Smooth muscle cell (in vitro differentiated cells): ENCODE results near the gene GCHFR. TPM values are rescaled to one million over a fixed set of nuclear protein-coding genes. Genes with fewer than 3 reads are reported as not detected.

ENCODE experiments used
- DNase-seq: peaks from one replicate; lab custom pipeline; 2025; ENCODE audit not compliant: unreplicated experiment; lab: John Stamatoyannopoulos, UW
- H2AFZ ChIP-seq: fragments of 200-600 bp; sonication (generic); 2 replicates; pipeline ENCODE4 v1.6.0; 2016; ENCODE audit warnings: antibody characterized with exemption, low read depth, mild to moderate bottlenecking
- H3F3A ChIP-seq: fragments of 200-600 bp; sonication (generic); 2 replicates; pipeline ENCODE4 v1.6.0; 2017; ENCODE audit warnings: antibody characterized with exemption, low read depth
- H3K27ac ChIP-seq: fragments of 200-600 bp; sonication (generic); 2 replicates; pipeline ENCODE4 v1.5.1; 2016; ENCODE audit warnings: low read depth, mild to moderate bottlenecking
- H3K27me3 ChIP-seq: fragments of 200-600 bp; sonication (generic); 2 replicates; pipeline ENCODE4 v1.6.1; 2016; ENCODE audit warnings: low read depth, mild to moderate bottlenecking
- H3K36me3 ChIP-seq: fragments of 200-600 bp; sonication (generic); 2 replicates; pipeline ENCODE4 v1.5.1; 2016; ENCODE audit warnings: low read depth
- H3K4me1 ChIP-seq: fragments of 200-600 bp; sonication (generic); 2 replicates; pipeline ENCODE4 v1.5.1; 2016; ENCODE audit warnings: low read depth
- H3K4me2 ChIP-seq: fragments of 200-600 bp; sonication (generic); 2 replicates; pipeline ENCODE4 v1.6.0; 2016; ENCODE audit warnings: mild to moderate bottlenecking
- H3K4me3 ChIP-seq: fragments of 200-600 bp; sonication (generic); 2 replicates; pipeline ENCODE4 v1.5.1; 2016; ENCODE audit warnings: mild to moderate bottlenecking
- H3K79me2 ChIP-seq: fragments of 200-600 bp; sonication (generic); 2 replicates; pipeline ENCODE4 v1.6.0; 2016; ENCODE audit warnings: low read depth, mild to moderate bottlenecking
- H3K9ac ChIP-seq: fragments of 200-600 bp; sonication (generic); 2 replicates; pipeline ENCODE4 v1.6.0; 2016; ENCODE audit warnings: low read depth
- H3K9me3 ChIP-seq: fragments of 200-600 bp; sonication (generic); replicated peaks from 2 replicates; pipeline ENCODE4 v1.5.1; 2016; ENCODE audit warnings: low read depth
- H4K20me1 ChIP-seq: fragments of 200-600 bp; sonication (generic); 2 replicates; pipeline ENCODE4 v1.6.0; 2016; ENCODE audit warnings: low read depth
- WGBS: methylation state at CpG from one replicate; pipeline ENCODE4 v1.1.7; 2016; ENCODE audit warnings: low lambda C conversion rate; 5-methylcytosine and 5-hydroxymethylcytosine counted together
- polyA plus RNA-seq: library from polyadenylated mRNA; unstranded; fragments of >200 nt; fragmentation: Nextera tagmentation; extraction: Ambion mirVana; gene quantifications from 2 replicates; pipeline ENCODE4 v1.2.1, GENCODE V29; 2016
- total RNA-seq: library from RNA; depleted of rRNA; stranded (reverse); fragments of >200 nt; gene quantifications from 2 replicates; pipeline ENCODE4 v1.2.3, GENCODE V29; 2014
- TF ChIP-seq, protein P1 (sequence below): fragments of 200-600 bp; sonication (generic); IDR thresholded peaks from 2 replicates; pipeline ENCODE4 v1.5.1; 2017; ENCODE audit warnings: borderline replicate concordance, mild to moderate bottlenecking, antibody characterized with exemption; ENCODE audit not compliant: insufficient read depth, poor library complexity, severe bottlenecking

GCHFR gene
- total and polyA plus RNA-seq, 2 experiments from 2014 or later: 8.9 to 9.1 TPM

GRCh38 chr15:40750885-40751284 is 13.0 kb upstream of the GCHFR start:
- Histone ChIP-seq H3K79me2 (peaks cover 28% of the 10 kb centered on the region), H3K27ac (no peak overlapping the region), H3K4me2 (no peak overlapping the region), H3K9ac (no peak overlapping the region), H3F3A (no peaks in the 10 kb centered on the region), H3K4me1 (peaks cover 5% of the 10 kb centered on the region), H3K27me3 (no peaks in the 10 kb centered on the region), H3K36me3 (peaks cover 7% of the 10 kb centered on the region), H3K4me3 (no peak overlapping the region), H4K20me1 (no peaks in the 10 kb centered on the region), H2AFZ (no peak overlapping the region), H3K9me3 (no peaks in the 10 kb centered on the region)
- TF ChIP-seq, protein P1, sequence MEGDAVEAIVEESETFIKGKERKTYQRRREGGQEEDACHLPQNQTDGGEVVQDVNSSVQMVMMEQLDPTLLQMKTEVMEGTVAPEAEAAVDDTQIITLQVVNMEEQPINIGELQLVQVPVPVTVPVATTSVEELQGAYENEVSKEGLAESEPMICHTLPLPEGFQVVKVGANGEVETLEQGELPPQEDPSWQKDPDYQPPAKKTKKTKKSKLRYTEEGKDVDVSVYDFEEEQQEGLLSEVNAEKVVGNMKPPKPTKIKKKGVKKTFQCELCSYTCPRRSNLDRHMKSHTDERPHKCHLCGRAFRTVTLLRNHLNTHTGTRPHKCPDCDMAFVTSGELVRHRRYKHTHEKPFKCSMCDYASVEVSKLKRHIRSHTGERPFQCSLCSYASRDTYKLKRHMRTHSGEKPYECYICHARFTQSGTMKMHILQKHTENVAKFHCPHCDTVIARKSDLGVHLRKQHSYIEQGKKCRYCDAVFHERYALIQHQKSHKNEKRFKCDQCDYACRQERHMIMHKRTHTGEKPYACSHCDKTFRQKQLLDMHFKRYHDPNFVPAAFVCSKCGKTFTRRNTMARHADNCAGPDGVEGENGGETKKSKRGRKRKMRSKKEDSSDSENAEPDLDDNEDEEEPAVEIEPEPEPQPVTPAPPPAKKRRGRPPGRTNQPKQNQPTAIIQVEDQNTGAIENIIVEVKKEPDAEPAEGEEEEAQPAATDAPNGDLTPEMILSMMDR: no peak
- WGBS: 97% methylated on average over 4 of the region's 4 CpGs
- DNase-seq: no peak

- no peaks in the 10 kb centered on the region for H3K27me3 ChIP-seq
- peaks cover 7% of the 10 kb centered on the region for H3K36me3 ChIP-seq
- no peak for DNase-seq
- H3K27ac ChIP-seq: no peak overlapping the region
- no peak overlapping the region for H3K9ac ChIP-seq
- no peaks in the 10 kb centered on the region for H3F3A ChIP-seq
- no peak overlapping the region for H3K4me2 ChIP-seq
- H3K4me3 ChIP-seq: no peak overlapping the region
- H3K79me2 ChIP-seq: peaks cover 28% of the 10 kb centered on the region
- H4K20me1 ChIP-seq: no peaks in the 10 kb centered on the region
- H3K4me1 ChIP-seq: peaks cover 6% of the 10 kb centered on the region
- TF ChIP-seq, protein P1: no peak
- no peak overlapping the region for H2AFZ ChIP-seq
- WGBS: 99% methylated on average over 12 of the region's 12 CpGs
- H3K9me3 ChIP-seq: no peaks in the 10 kb centered on the region
Measured at GRCh38 chr15:40751745-40752144, 12.1 kb upstream of the GCHFR start.

DNA sequence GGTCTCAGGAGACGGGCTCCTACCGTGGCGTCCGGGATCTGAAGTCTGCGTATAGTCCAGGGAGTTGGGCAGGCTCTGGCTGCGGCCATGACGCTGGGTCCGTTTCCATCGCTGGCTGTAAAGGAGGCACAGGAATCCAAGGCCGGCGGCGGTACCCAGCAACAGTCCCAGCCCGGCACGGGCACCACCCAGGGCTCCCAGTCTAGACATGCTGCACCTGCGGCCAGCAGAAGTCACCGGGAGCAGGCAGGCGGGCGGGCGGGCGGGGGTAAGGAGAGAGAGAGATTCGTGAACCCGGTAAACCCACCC is 9.3 kb upstream of the GCHFR start:
- H3K4me1 ChIP-seq: peaks cover 6% of the 10 kb centered on the region
- peak overlapping the region; percentile 80 for H3K27ac ChIP-seq
- DNase-seq: no peak
- peaks cover 28% of the 10 kb centered on the region for H3K79me2 ChIP-seq
- 3% methylated on average over 22 of the region's 22 CpGs for WGBS
- no peaks in the 10 kb centered on the region for H3F3A ChIP-seq
- no peaks in the 10 kb centered on the region for H3K27me3 ChIP-seq
- peak overlapping the region; percentile 99 for H3K4me3 ChIP-seq
- H3K9ac ChIP-seq: peak overlapping the region; percentile 95
- H4K20me1 ChIP-seq: no peaks in the 10 kb centered on the region
- TF ChIP-seq, protein P1: no peak
- H3K36me3 ChIP-seq: peaks cover 7% of the 10 kb centered on the region
- H3K9me3 ChIP-seq: no peaks in the 10 kb centered on the region
- H2AFZ ChIP-seq: peak overlapping the region; percentile 94
- H3K4me2 ChIP-seq: peak overlapping the region; percentile 88
